Measurements from ENCODE around the gene GTF3C5.
"Not testable (repeated sequence)": the region's sequence is repeated elsewhere in the genome, so short reads cannot be mapped to it uniquely, and the experiment has no call there.

The GTF3C5 gene

GRCh38 chr9:132996526-132996925 lies 34.3 kb upstream of the GTF3C5 start:
- DNase-seq (ENCODE audit: low spot score): no peak

DNA sequence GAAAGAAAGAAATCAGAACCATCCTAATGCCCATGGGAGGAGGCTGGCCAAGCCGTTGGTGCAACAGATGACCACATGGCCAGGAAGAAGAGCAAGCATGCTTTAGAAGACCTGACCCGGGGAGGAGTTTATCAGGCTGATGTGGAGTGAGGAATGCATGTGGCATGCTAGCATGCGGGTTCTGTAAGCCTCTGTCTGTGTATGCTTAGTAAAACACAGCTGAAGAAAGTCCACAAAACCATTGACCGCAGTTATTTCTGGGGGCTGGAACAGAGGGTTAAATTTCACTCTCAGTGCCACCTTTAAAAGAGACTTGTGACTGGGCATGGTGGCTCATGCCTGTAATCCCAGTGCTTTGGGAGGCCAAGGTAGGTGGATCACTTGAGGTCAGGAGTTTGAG lies 33.2 kb upstream of the GTF3C5 start:
- no peak for DNase-seq (ENCODE audit: low spot score)

DNA sequence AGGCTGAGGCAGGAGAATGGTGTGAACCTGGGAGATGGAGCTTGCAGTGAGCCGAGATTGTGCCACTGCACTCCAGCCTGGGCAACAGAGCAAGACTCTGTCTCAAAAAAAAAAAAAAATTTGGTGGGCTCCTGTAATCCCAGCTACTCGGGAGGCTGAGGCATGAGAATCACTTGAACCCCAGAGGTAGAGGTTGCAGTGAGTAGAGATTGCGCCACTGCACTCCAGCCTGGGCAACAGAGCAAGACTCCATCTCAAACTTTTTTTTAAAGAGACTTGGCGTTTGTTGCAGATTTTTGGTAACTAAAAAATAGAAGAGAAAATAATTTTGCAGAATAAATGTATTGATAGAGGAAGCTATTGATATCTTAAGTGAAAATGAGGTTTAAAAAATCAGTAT lies 32.6 kb upstream of the GTF3C5 start:
- not testable (repeated sequence) for DNase-seq (ENCODE audit: low spot score)

DNA sequence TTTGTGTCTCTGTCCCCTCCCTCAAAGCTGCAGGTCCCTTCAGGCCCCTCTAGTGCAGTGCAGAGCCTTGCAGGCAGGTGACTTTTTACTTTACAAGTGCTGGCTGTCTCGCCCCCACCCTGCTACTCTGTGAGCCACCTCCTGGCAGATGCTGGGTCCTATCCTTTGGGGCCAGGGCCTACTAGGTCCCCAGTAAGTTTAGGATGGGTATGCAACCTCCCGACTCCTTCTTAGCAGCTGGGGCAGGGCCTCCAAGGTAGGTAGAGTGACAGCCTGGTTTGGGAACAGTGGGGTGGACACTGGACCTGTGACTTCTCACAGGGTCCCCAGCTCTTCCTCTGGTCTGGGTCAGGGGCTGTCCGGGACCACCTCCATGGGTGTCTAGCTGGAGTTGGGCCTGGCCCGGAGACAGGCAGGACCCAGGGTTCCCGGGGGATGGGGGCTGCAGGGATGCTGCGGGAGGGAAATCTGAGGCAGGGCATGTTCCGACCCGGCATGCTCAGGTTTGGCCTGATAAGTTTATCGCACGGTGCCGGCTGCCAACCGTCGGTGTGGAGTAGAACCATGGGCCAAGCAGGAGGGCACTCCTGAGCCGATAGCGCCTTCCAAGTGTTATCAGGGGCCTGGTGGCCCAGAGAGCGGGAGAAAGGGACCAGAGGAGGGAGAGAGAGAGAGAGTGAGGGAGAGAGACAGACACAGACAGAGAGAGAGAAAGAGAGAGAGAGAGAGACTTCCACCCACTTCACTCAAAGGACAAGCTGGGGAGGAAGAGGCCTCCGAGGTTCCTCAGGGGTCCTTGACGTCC lies 31.8 kb upstream of the GTF3C5 start:
- no peak for DNase-seq (ENCODE audit: low spot score)

- DNase-seq (ENCODE audit: low spot score): no peak
Observed at GRCh38 chr9:133002147-133003070, 28.4 kb upstream of the GTF3C5 start.

DNA sequence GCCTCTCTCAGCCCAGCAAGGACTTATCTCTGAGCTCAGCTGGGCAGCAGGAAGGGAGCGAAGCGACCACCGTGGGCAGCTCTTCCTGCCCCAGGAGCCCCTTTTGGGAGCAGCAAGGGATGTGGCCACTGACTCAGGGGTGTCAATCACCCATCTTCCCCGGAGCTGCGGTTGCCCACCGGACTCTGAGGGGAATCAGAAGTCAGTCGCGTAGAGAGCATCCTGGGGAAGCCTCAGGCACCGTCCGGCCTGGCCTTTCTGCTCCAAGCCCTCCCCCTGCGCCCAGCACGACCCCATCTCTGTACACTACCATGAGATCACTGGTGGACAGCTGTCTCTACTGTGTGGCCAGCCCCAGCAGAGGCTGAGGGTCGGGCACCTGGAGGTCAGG lies 27.7 kb upstream of the GTF3C5 start:
- no peak for DNase-seq (ENCODE audit: low spot score)

GRCh38 chr9:133003671-133004090 lies 27.1 kb upstream of the GTF3C5 start:
- no peak for DNase-seq (ENCODE audit: low spot score)

- no peak for DNase-seq (ENCODE audit: low spot score)
Observed at GRCh38 chr9:133004091-133004998, 26.5 kb upstream of the GTF3C5 start.

DNA sequence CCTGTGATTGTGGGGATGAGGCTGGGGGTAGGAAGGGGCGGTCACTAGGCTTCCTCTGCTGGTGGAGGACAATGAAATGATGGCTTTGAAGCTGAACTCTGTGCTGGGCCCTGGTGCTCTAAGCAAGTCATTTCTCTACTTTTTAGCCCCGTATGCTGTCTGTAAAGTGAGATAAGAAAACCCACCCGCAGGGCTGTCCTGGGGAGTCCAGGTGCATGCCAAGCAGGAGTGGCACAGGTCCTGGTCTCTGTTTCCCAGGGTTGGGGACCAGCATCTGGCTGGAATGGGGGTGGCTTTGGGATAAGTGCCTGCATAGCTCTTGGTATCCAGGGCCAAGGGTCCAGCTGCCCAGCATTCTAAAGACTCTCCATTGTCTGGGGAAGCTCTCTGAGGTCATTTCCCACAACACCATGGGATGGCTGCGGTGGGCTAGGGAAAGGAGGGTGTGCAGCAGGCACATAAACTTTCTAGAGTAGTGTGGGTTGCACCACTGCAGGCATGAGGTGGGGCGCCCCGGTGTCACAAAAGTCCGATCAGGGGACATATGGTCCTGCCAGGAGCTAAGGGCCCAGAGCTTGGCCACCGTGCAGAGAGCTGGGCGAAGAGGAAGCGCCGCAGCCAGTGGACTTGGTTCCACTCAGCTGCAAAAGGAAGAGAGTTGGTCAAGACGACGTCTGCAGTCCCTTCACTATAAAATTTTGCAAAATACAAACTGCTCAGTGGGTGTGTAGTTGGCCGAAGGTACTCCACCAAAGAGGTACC lies 25.6 kb upstream of the GTF3C5 start:
- no peak for DNase-seq (ENCODE audit: low spot score)

GRCh38 chr9:133005957-133006356 lies 24.8 kb upstream of the GTF3C5 start:
- no peak for DNase-seq (ENCODE audit: low spot score)

DNA sequence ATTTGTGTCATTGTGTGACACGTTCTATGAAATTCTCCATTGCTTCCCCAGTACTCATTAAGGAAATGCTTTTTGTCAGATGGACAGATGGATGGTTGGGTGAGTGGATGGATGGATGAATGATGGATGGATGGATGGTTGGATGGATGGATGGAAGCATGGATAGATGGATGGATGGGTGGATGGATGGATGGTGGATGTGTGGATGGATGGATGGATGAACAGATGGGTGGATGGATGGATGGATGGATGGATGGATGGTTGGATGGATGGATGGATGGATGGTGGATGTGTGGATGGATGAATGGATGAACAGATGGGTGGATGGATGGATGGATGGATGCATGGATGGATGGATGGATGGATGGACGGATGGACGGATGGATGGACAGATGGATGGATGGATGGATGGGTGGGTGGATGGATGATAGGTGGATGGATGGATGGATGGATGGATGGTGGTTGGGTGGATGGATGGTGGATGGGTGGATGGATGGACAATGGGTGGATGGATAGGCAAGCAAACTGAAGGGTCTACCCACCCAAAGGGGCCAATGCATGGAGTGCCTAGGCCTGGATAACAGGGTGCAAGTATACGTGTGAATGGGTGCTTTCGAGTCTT lies 24.0 kb upstream of the GTF3C5 start:
- no peak for DNase-seq (ENCODE audit: low spot score)

- no peak for DNase-seq (ENCODE audit: low spot score)
Observed at GRCh38 chr9:133008406-133008805, 22.4 kb upstream of the GTF3C5 start.

DNA sequence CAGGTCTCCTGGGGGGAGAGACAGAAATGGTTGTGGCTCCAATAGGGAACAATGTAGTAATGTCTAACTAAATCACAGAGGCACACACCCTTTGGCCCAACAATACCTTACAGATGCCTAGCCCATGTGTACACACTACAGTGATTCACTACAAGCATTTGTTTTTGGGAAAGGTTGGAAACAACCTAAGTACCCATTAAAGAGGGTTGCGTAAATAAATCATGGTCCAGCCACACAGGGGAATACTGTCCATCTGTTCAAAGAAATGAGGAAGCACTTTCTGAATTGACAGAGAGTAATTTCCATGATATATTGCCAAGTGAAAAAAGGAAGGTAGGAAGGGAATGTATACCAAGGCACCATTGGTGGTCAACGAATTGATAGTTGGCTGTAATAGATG lies 22.0 kb upstream of the GTF3C5 start:
- no peak for DNase-seq (ENCODE audit: low spot score)

- DNase-seq (ENCODE audit: low spot score): no peak
Observed at GRCh38 chr9:133009906-133010582, 20.8 kb upstream of the GTF3C5 start.

- no peak for DNase-seq (ENCODE audit: low spot score)
Observed at GRCh38 chr9:133014696-133015095, 16.1 kb upstream of the GTF3C5 start.

- DNase-seq (ENCODE audit: low spot score): peak; percentile 26
Observed at GRCh38 chr9:133023117-133023890, 7.5 kb upstream of the GTF3C5 start.

- no peak for DNase-seq (ENCODE audit: low spot score)
Observed at GRCh38 chr9:133026426-133026825, 4.4 kb upstream of the GTF3C5 start.

DNA sequence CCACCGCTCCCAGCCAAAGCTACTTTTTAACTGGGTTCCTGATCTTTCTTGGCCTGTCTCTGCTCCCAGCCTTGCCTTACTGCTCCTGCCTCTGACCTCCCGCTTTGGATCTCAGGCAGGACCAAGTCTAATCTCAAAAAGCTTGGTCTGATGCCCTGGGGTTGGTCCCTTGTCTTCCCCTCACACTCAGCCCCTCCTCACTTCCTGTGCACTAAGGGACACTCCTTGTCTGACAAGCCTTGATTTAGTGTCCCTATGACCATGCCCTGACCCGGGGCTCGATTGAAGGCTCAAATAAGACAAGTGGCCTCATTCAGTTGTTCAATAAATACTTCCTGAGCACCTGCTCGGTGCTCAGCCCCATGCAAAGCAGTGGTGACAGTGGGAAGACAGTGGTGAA lies 3.7 kb upstream of the GTF3C5 start:
- no peak for DNase-seq (ENCODE audit: low spot score)

GRCh38 chr9:133028221-133028620 lies 2.6 kb upstream of the GTF3C5 start:
- DNase-seq (ENCODE audit: low spot score): no peak

DNA sequence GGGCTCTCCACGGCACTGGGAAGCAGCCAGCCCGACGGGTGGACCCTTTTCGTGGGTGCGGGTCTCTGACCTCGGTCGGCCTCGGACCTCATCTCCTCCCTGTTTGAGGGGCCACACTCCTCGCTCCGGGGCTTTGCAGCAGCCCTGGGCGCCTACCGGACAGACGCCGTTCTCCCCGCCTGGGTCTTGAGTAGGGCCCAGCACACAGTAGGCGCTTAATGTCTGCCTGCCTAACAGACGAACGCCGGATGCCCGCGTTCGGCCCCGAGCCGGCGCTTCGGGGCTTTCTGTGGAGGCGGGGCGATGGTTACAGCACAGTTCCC lies 842 bp upstream of the GTF3C5 start:
- DNase-seq (ENCODE audit: low spot score): no peak

Data from CD4-positive, alpha-beta T cell treated with Interleukin-6 at 100 ng/mL for 8 hours (primary cell).